Measurements from ENCODE around the gene IDH1.
"Not testable (repeated sequence)": the region's sequence is repeated elsewhere in the genome, so short reads cannot be mapped to it uniquely, and the experiment has no call there.

DNA sequence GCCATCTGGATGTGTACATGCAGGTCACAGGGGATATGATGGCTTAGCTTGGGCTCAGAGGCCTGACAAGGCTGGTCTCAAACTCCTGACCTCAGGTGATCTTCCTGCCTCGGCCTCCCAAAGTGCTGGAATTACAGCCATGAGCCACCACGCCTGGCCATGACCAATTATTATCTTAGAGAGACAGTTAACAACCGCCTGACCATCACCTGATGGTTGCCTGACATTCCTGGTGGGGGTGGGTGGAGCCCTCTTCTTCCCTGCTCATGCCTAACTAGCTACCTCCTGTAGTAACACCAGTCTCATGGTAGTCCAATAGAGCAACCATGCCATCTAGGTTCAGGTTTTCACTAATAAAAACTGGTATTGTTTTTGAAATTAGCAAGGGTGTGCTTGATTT lies 33.0 kb downstream of the IDH1 start:
- not testable (repeated sequence) for TF ChIP-seq CTCF (conservative IDR thresholded peaks at IDR 0.05; ENCODE audit: low read depth, low read length); EZH2 (IDR thresholded peaks at IDR 0.05; ENCODE audit: low read length, unreplicated experiment)
